GM19240 (cell line): ENCODE results near the gene FKBP5.
"Not testable (repeated sequence)": the region's sequence is repeated elsewhere in the genome, so short reads cannot be mapped to it uniquely, and the experiment has no call there.

Experiments used
- DNase-seq: peaks from one replicate; pipeline ENCODE4 v3.0.0; 2011; ENCODE audit warnings: low spot score; ENCODE audit not compliant: insufficient read length

Gene FKBP5

GRCh38 chr6:35691027-35691824 lies 2.5 kb upstream of the FKBP5 start:
- DNase-seq, result no peak

DNA sequence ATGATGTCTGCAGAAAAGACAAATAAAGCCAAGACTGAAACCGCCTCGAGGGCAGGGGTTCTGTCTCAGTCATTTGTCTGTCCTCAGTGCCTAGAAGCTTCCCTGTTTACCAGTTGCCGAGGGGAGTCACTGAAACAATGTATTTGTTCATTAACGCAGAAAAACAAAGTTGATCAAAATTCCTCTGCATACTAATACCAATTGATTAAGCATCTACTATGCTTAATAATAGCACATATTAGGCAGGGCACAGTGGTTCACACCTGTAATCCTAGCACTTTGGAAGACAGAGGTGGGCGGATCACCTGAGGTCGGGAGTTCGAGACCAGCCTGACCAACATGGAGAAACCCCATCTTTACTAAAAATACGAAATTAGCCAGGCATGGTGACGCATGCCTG lies 1.8 kb upstream of the FKBP5 start:
- DNase-seq, result no peak

GRCh38 chr6:35690006-35690405 lies 1.3 kb upstream of the FKBP5 start:
- not testable (repeated sequence) for DNase-seq

DNA sequence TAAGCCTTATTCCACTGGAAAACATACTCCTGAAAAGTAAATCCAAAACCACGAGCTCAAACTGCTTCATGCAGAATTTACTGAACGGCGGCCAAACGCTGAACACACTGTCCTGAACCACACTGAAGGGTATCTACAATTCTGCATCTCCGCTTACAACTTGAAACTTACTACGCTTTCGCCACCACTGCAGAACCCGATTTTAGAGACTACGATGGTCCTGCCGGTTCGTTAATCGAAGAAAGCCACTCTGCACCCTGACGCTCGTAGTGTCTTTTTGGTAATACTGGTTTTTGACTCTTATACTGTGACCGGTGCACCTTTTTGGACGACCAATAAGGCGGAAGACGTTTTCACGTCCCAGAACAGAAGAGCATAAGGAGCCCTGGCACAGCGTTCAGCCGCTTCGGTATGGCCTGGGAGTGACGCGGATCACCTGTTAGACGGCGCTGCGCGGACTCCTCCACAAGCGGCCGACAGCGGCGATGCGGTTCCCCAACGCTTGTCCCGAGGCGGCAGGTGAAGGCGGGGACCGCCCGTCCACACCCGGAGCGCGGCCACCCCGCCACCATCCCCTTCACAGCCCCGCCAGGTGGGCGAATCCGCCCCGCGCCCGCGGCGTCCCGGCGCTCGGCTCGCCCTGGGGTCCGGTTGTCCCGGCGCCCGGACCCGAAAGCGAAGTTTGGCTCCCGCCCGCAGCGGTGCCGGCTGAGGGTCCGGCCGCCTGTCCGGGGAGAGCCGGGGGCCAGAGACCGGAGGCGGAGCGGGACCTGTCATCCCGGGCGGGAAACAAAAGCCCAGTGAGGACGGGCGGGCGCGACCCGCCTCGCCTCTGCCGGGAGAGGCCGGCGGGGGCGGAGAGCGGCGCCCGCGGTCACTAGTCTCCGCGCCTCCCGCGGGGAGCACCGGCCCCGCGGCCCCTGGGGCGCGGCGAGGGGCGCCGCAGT lies 784 bp downstream of the FKBP5 start:
- no peak for DNase-seq

- no peak for DNase-seq
These were observed 1.7 kb downstream of the FKBP5 start for GRCh38 chr6:35686873-35687555.

DNA sequence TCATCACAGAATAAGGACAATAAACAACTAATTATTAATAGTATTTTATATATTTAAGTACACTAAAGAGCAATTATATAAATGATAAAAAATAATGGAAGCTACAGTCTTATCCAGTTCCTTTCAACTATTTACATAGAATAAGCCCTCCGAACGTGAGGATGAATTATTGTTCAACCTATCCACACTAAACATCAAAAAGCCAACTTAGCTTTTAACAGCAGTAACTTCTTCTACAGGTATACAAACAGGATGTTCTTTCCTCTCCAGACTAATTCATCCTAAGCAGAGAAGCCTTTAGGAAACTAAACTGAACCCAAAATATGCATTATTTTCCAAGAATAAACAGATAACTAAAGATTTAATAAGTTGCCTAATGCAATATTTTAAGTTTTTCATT lies 2.3 kb downstream of the FKBP5 start:
- no peak for DNase-seq

GRCh38 chr6:35683267-35683666 lies 5.4 kb downstream of the FKBP5 start:
- DNase-seq, result no peak

DNA sequence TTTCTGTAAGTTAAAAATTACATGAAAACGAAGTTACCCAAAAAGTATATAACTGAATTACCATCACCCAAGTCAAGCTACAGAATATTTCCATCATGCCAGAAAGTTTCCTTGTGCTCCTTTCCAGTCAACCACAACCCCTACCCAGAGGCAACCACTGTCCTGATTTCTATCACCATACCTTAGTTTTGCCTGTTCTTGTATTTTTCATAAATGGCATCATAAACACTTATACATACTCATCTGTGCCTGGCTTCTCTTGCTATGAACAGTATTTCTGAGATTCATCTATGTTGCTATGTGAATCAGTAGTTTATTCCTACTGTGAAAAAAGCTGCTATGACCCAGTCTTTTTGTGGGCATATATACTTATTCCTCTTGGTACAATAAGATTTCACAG lies 7.4 kb downstream of the FKBP5 start:
- DNase-seq, result no peak

DNA sequence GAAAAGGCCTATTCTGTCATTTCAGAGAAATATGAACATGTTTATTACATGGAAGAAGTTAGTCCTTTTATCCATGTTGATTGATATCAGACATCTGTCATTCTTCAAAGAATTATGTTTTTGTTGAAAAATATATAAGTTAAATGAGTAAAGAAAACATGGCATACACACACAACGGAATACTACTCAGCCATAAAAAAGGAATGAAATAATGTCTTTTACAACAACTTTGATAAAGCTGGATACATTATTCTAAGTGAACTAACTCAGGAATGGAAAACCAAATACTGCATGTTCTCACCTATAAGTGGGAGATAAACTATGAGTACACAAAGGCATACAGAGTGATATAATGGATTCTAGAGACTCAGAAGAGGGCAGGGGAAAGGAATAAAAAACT lies 9.3 kb downstream of the FKBP5 start:
- DNase-seq, result no peak

- no peak for DNase-seq
These were observed 9.9 kb downstream of the FKBP5 start for GRCh38 chr6:35678814-35679213.

DNA sequence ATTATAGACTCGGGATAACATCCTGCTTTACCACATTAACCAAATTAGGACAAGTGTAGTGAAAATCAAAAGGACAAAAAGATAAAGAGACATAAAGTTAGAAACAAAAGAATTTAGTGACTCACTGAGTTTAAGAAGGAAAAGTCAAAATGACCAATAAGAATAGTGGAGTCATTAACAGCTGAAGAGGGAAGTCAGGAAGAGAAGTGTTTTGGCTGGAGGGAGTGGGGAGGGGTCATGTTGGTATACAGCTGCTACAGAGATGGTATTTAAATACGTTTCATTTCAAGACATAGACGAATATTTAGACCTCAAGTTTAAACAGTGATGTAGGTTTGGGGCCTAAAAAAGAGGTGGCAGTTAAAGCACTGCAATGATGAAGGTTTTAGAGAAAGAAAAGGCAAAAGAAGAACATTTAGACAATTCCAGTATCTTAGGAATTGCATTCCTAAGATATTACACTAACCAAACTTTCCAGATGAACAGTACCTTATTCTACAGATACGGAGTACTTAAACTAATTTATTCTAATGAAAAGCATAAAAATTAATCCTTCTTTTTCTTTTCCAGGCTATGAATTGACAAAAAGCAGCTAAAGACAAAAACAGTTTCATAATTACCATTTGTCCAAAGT lies 10.6 kb downstream of the FKBP5 start:
- DNase-seq, result no peak

DNA sequence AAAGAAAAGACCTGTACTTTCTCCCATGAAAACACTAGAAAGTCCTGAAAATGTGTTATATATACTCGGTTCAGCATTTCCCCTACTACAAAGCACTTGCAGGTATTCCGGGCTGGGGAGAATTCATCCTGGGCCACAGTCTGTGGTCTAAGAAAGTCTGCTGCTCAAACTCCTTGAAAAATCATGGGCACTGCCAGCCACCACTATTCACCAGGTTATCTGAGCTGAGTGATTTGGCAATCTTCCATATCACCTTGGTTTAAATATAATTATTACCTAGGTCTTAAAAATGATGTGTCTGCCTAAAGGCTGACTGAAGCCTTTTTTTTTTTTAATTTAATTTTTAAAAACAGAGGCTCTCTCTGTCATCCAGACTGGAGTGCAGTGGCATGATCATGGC lies 11.3 kb downstream of the FKBP5 start:
- DNase-seq, result no peak

- no peak for DNase-seq
These were observed 12.8 kb downstream of the FKBP5 start for GRCh38 chr6:35675871-35676459.

GRCh38 chr6:35674594-35674993 lies 14.1 kb downstream of the FKBP5 start:
- no peak for DNase-seq

DNA sequence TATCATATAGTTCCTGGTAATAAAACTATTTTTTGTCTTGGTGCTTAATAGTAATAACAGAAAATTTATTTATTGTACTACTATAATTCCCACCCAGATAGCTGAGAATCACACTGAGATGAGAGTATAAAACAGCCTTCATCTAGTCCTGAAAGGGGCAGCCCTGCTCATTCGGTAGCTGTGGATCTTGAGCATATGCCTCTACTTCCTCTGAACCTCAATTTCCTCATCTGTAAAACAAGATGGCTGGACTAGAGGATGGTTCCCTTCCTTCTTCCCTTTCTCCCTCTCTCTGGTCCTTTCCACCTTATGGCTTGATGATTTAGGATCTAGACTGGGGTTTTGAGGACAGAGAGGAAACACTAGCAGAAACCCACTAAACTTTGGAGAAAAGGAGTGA lies 15.0 kb downstream of the FKBP5 start:
- DNase-seq, result no peak

DNA sequence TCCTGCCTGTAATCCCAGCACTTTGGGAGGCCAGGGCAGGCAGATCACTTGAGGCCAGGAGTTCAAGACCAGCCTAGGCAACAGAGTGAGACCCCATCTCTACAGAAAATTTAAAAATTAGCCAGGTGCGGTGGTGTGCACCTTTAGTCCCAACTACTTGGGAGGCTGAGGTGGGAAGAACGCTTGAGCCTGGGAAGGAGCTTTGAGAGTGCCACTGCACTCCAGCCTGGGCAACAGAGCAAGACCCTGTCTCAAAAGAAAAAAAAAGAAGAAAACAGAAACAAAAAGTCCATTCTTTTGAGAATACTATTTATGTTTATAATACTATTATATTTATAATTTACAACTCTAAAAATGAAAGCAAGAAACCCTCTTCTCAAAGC lies 15.4 kb downstream of the FKBP5 start:
- DNase-seq, result not testable (repeated sequence)

DNA sequence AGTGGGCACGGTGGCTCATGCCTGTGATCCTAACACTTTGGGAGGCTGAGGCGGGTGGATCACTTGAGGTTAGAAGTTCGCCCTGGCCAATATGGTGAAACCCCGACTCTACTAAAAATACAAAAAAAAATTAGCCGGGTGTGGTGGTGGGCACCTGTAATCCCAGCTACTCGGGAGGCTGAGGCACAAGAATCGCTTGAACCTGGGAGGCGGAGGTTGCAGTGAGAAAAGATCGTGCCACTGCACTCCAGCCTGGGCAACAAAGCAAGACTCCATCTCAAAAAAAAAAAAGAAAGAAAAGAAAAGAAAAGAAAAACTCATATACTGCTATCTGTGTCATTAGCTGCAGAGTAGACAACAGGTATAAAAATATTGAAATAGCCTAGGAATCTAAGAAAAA lies 18.3 kb downstream of the FKBP5 start:
- not testable (repeated sequence) for DNase-seq

GRCh38 chr6:35669451-35670045 lies 19.2 kb downstream of the FKBP5 start:
- DNase-seq, result no peak

DNA sequence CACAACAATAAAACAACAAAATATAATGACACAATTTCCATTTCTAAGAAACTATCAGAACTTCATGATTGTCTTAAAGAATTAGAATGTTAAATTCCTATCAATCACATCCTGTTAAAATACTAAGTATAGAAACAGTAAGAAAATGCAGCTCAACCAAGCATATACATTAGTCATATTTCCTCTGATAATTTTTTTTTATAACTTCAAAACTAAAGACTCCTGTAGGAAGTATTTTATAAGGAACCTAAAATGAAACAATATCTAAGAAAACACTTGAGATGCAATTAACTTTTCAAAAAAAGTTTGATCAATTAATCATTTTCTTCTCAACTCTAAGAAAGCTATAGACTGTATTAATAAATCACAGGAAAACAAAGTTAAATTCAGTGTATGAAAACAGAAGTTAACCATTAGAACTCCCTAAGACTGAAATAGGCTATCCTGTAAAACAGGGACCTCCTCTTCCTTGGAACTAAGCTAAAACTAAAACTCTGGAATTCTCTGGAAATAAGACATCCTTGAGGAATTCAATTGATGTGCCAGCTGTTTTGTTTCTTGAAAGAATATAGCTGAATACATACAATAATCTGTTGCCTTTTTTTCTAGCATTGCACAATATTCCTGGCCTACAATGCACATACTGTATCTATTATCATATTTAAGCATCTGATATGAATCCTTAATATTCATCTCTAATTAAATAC lies 19.8 kb downstream of the FKBP5 start:
- DNase-seq, result no peak

GRCh38 chr6:35668096-35668495 lies 20.6 kb downstream of the FKBP5 start:
- no peak for DNase-seq
